Activated naive CD8-positive, alpha-beta T cell treated with anti-CD3 and anti-CD28 coated beads, Interleukin-2, amount 50 U/mL, for 24 hours (primary cell): ENCODE measurements around the gene ARID1B.
A peak's percentile ranks its signal among the peaks of the same experiment; 100 is the strongest.

Source experiments
- ATAC-seq: fragments of 150-1000 bp; cut with Tn5 transposase; one replicate; pipeline ENCODE4 v1.10.0; 2021
- DNase-seq: peaks from one replicate; pipeline ENCODE4 v3.0.0; 2021
- H3K27ac Mint-ChIP-seq: one replicate; pipeline ENCODE4 v1.8.0; 2021; ENCODE audit warnings: mild to moderate bottlenecking, mixed read lengths
- H3K27me3 Mint-ChIP-seq: one replicate; pipeline ENCODE4 v1.8.0; 2021; ENCODE audit warnings: mixed read lengths
- H3K36me3 Mint-ChIP-seq: one replicate; pipeline ENCODE4 v1.8.0; 2021; ENCODE audit warnings: low read depth, mixed read lengths
- H3K4me1 Mint-ChIP-seq: one replicate; pipeline ENCODE4 v1.8.0; 2021; ENCODE audit warnings: mixed read lengths
- H3K4me3 Mint-ChIP-seq: one replicate; pipeline ENCODE4 v1.8.0; 2021; ENCODE audit warnings: mild to moderate bottlenecking, moderate library complexity, mixed read lengths
- H3K9me3 Mint-ChIP-seq: one replicate; pipeline ENCODE4 v1.8.0; 2021; ENCODE audit warnings: mixed read lengths

Gene ARID1B

GRCh38 chr6:157151989-157152388 lies 374.8 kb downstream of the ARID1B start:
- Mint-ChIP-seq H3K36me3 (peaks cover 20% of the 10 kb centered on the region), H3K9me3 (no peaks in the 10 kb centered on the region), H3K4me1 (peaks cover 8% of the 10 kb centered on the region), H3K27me3 (no peaks in the 10 kb centered on the region), H3K27ac (no peak overlapping the region), H3K4me3 (no peak overlapping the region)
- DNase-seq (no peak), ATAC-seq (no peak)

- Mint-ChIP-seq H3K36me3 (peaks cover 20% of the 10 kb centered on the region), H3K4me1 (peaks cover 8% of the 10 kb centered on the region), H3K4me3 (no peak overlapping the region), H3K27ac (no peak overlapping the region), H3K27me3 (no peaks in the 10 kb centered on the region), H3K9me3 (no peaks in the 10 kb centered on the region)
- ATAC-seq (no peak), DNase-seq (no peak)
These were observed 375.4 kb downstream of the ARID1B start for GRCh38 chr6:157152556-157152955.

GRCh38 chr6:157155804-157156203 lies 378.6 kb downstream of the ARID1B start:
- Mint-ChIP-seq H3K4me3 (no peak overlapping the region), H3K9me3 (no peaks in the 10 kb centered on the region), H3K27ac (no peak overlapping the region), H3K36me3 (peaks cover 19% of the 10 kb centered on the region), H3K4me1 (peaks cover 5% of the 10 kb centered on the region), H3K27me3 (no peaks in the 10 kb centered on the region)
- DNase-seq, result no peak
- ATAC-seq, result no peak

GRCh38 chr6:157157258-157157657 lies 380.1 kb downstream of the ARID1B start:
- Mint-ChIP-seq H3K9me3 (no peaks in the 10 kb centered on the region), H3K4me1 (no peaks in the 10 kb centered on the region), H3K4me3 (no peak overlapping the region), H3K36me3 (peaks cover 16% of the 10 kb centered on the region), H3K27me3 (no peaks in the 10 kb centered on the region), H3K27ac (no peak overlapping the region)
- DNase-seq (no peak), ATAC-seq (no peak)

GRCh38 chr6:157158456-157158855 lies 381.3 kb downstream of the ARID1B start:
- no peak overlapping the region for H3K4me3 Mint-ChIP-seq
- H3K27ac Mint-ChIP-seq, result no peak overlapping the region
- peaks cover 16% of the 10 kb centered on the region for H3K36me3 Mint-ChIP-seq
- no peaks in the 10 kb centered on the region for H3K27me3 Mint-ChIP-seq
- no peaks in the 10 kb centered on the region for H3K4me1 Mint-ChIP-seq
- H3K9me3 Mint-ChIP-seq, result no peaks in the 10 kb centered on the region
- DNase-seq (no peak), ATAC-seq (no peak)

- no peaks in the 10 kb centered on the region for H3K9me3 Mint-ChIP-seq
- H3K36me3 Mint-ChIP-seq, result peaks cover 15% of the 10 kb centered on the region
- no peak for DNase-seq
- no peak overlapping the region for H3K27ac Mint-ChIP-seq
- H3K4me1 Mint-ChIP-seq, result no peaks in the 10 kb centered on the region
- no peak overlapping the region for H3K4me3 Mint-ChIP-seq
- no peaks in the 10 kb centered on the region for H3K27me3 Mint-ChIP-seq
- ATAC-seq, result no peak
These were observed 381.7 kb downstream of the ARID1B start for GRCh38 chr6:157158897-157159296.

- H3K27ac Mint-ChIP-seq, result no peak overlapping the region
- no peak for ATAC-seq
- no peaks in the 10 kb centered on the region for H3K9me3 Mint-ChIP-seq
These were observed 382.2 kb downstream of the ARID1B start for GRCh38 chr6:157159348-157159747.

GRCh38 chr6:157161912-157162311 lies 384.7 kb downstream of the ARID1B start:
- H3K27me3 Mint-ChIP-seq, result no peaks in the 10 kb centered on the region
- H3K9me3 Mint-ChIP-seq, result no peaks in the 10 kb centered on the region
- H3K36me3 Mint-ChIP-seq, result peaks cover 10% of the 10 kb centered on the region
- no peak overlapping the region for H3K27ac Mint-ChIP-seq
- ATAC-seq, result no peak
- H3K4me1 Mint-ChIP-seq, result no peaks in the 10 kb centered on the region
- H3K4me3 Mint-ChIP-seq, result no peak overlapping the region
- no peak for DNase-seq

More at GRCh38 chr6:157159348-157159747, 382.2 kb downstream of the ARID1B start:
- Mint-ChIP-seq H3K27me3 (no peaks in the 10 kb centered on the region), H3K4me1 (no peaks in the 10 kb centered on the region), H3K4me3 (no peak overlapping the region), H3K36me3 (peaks cover 12% of the 10 kb centered on the region)
- no peak for DNase-seq

GRCh38 chr6:157162766-157163433 lies 385.7 kb downstream of the ARID1B start:
- peak overlapping the region; percentile 5 for H3K27ac Mint-ChIP-seq
- H3K4me1 Mint-ChIP-seq, result no peaks in the 10 kb centered on the region
- no peaks in the 10 kb centered on the region for H3K27me3 Mint-ChIP-seq
- H3K9me3 Mint-ChIP-seq, result no peaks in the 10 kb centered on the region
- DNase-seq (no peak), ATAC-seq (no peak)
- H3K36me3 Mint-ChIP-seq, result peaks cover 12% of the 10 kb centered on the region
- H3K4me3 Mint-ChIP-seq, result no peak overlapping the region

GRCh38 chr6:157163434-157164159 lies 386.4 kb downstream of the ARID1B start:
- H3K27me3 Mint-ChIP-seq, result no peaks in the 10 kb centered on the region
- no peak overlapping the region for H3K4me3 Mint-ChIP-seq
- H3K36me3 Mint-ChIP-seq, result peaks cover 19% of the 10 kb centered on the region
- no peak for ATAC-seq
- DNase-seq, result no peak
- H3K27ac Mint-ChIP-seq, result no peak overlapping the region
- no peaks in the 10 kb centered on the region for H3K9me3 Mint-ChIP-seq
- H3K4me1 Mint-ChIP-seq, result no peaks in the 10 kb centered on the region

GRCh38 chr6:157164972-157165371 lies 387.8 kb downstream of the ARID1B start:
- Mint-ChIP-seq H3K27me3 (no peaks in the 10 kb centered on the region), H3K4me3 (no peak overlapping the region), H3K9me3 (no peaks in the 10 kb centered on the region), H3K36me3 (peaks cover 16% of the 10 kb centered on the region), H3K27ac (no peak overlapping the region), H3K4me1 (no peaks in the 10 kb centered on the region)
- ATAC-seq (no peak), DNase-seq (no peak)

GRCh38 chr6:157166784-157167183 lies 389.6 kb downstream of the ARID1B start:
- DNase-seq, result no peak

GRCh38 chr6:157167837-157168236 lies 390.7 kb downstream of the ARID1B start:
- no peak for ATAC-seq
- H3K9me3 Mint-ChIP-seq, result no peaks in the 10 kb centered on the region
- no peaks in the 10 kb centered on the region for H3K4me1 Mint-ChIP-seq
- no peak overlapping the region for H3K27ac Mint-ChIP-seq
- no peak for DNase-seq
- no peak overlapping the region for H3K4me3 Mint-ChIP-seq
- peaks cover 9% of the 10 kb centered on the region for H3K36me3 Mint-ChIP-seq
- H3K27me3 Mint-ChIP-seq, result no peaks in the 10 kb centered on the region

More at GRCh38 chr6:157166784-157167183, 389.6 kb downstream of the ARID1B start:
- no peaks in the 10 kb centered on the region for H3K27me3 Mint-ChIP-seq
- H3K27ac Mint-ChIP-seq, result no peak overlapping the region
- H3K9me3 Mint-ChIP-seq, result no peaks in the 10 kb centered on the region
- peaks cover 9% of the 10 kb centered on the region for H3K36me3 Mint-ChIP-seq
- no peak overlapping the region for H3K4me3 Mint-ChIP-seq
- no peaks in the 10 kb centered on the region for H3K4me1 Mint-ChIP-seq
- ATAC-seq, result no peak

- no peaks in the 10 kb centered on the region for H3K4me1 Mint-ChIP-seq
- no peaks in the 10 kb centered on the region for H3K27me3 Mint-ChIP-seq
- peaks cover 9% of the 10 kb centered on the region for H3K36me3 Mint-ChIP-seq
- no peaks in the 10 kb centered on the region for H3K9me3 Mint-ChIP-seq
- H3K27ac Mint-ChIP-seq, result no peak overlapping the region
- no peak overlapping the region for H3K4me3 Mint-ChIP-seq
- no peak for ATAC-seq
- no peak for DNase-seq
These were observed 391.3 kb downstream of the ARID1B start for GRCh38 chr6:157168471-157168870.

- DNase-seq, result no peak
- Mint-ChIP-seq H3K9me3 (no peaks in the 10 kb centered on the region), H3K4me3 (no peak overlapping the region), H3K36me3 (peaks cover 9% of the 10 kb centered on the region), H3K4me1 (no peaks in the 10 kb centered on the region), H3K27ac (no peak overlapping the region), H3K27me3 (no peaks in the 10 kb centered on the region)
- ATAC-seq, result no peak
These were observed 392.0 kb downstream of the ARID1B start for GRCh38 chr6:157169226-157169625.
